ENCODE measurements around the gene SLC7A1.

The SLC7A1 gene

DNA sequence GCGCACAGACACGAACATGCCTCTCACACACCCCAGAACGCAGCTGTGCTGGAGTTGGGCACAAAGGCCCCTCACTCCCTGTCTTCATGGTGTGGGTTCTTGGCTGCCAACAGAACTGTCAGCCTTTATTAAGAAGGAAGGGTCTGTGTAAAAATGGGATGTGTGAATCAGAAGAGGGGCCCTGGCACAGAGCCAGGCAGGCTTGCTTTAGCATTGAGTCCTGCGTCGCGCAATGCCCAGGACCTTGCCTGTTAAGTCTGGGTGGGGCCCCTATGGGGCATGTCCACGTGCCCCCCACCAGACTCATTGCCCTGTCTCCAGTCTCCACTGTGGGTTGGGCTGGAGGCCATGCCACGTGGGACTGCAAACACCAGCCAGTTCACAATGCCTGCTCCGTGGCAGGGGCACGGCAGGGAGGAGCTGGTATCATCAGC, 84.8 kb downstream of the SLC7A1 start:
- no peaks in the 10 kb centered on the region for H3K27me3 ChIP-seq (ENCODE audit: control insufficient read depth in 1 of 2, insufficient read depth in 2 of 2, low read length in 2 of 2)
- H3K4me1 ChIP-seq (ENCODE audit: control insufficient read depth, insufficient read depth, low read length), result peaks cover 36% of the 10 kb centered on the region
- peak overlapping the region; percentile 18 for H3K27ac ChIP-seq (ENCODE audit: low read length)
- no peak overlapping the region for H3K9ac ChIP-seq (ENCODE audit: low read length in 2 of 2)
- H3K36me3 ChIP-seq (ENCODE audit: control insufficient read depth in 2 of 2, insufficient read depth in 2 of 2, low read length in 2 of 2), result peaks cover 0 to 16% of the 10 kb centered on the region in 2 donors
- no peaks in the 10 kb centered on the region for H3K9me3 ChIP-seq (ENCODE audit: control insufficient read depth in 2 of 2, low read length in 2 of 2)
- no peak overlapping the region for H3K4me3 ChIP-seq (ENCODE audit: low read length in 2 of 2)

DNA sequence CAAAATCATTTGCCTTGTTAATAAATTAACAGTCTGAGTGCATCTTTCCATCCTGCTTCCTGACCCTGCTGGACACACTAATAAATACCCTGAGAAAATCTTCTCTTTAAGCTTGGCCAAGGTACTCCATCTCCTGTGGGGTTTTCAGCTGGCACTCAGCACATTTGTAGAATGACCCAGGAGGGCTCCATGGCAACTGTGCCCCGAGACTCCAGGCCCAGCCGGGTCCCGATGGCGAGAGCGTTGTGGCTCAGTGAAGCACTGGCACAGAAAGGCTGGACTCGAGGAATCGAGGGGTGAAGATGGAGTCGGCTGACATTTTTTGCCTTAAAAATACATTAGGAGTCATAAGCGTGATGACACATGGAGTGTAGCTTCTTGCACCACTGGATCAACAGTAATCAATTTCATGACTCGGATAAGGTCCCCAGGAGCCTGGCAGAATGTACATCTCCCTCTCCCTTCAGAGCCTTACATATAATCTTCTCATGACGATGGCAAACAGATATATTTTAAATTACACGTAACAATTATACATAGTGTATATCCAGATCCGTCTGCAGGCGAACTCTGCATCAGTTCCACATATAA, 85.4 kb downstream of the SLC7A1 start:
- Histone ChIP-seq H3K9ac (ENCODE audit: low read length in 2 of 2) (no peak overlapping the region), H3K27me3 (ENCODE audit: control insufficient read depth in 1 of 2, insufficient read depth in 2 of 2, low read length in 2 of 2) (no peaks in the 10 kb centered on the region)

DNA sequence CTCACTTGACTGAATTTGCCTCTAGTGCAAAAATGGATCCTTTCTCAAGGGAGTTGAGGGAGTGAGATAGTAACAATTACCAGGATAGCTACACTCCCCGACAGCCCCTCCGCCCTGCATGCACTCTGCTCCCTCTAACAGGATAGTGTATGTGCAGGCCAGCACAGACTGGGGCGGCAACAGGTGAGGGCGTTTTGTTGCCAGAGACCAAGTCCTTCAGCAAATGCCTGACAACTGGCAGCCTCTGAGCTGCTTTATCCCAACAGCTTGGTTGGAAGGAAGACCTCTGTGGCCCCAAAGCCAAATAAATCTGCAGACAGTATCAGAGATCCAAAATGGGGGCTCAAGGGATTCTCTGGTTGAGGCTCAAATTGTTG, 86.6 kb downstream of the SLC7A1 start:
- Histone ChIP-seq H3K27me3 (ENCODE audit: control insufficient read depth in 1 of 2, insufficient read depth in 2 of 2, low read length in 2 of 2) (no peaks in the 10 kb centered on the region), H3K9me3 (ENCODE audit: control insufficient read depth in 2 of 2, low read length in 2 of 2) (no peaks in the 10 kb centered on the region), H3K9ac (ENCODE audit: low read length in 2 of 2) (no peak overlapping the region), H3K27ac (ENCODE audit: low read length) (peak overlapping the region; percentile 53), H3K4me3 (ENCODE audit: low read length in 2 of 2) (no peak overlapping the region), H3K4me1 (ENCODE audit: control insufficient read depth, insufficient read depth, low read length) (peaks cover 36% of the 10 kb centered on the region), H3K36me3 (ENCODE audit: control insufficient read depth in 2 of 2, insufficient read depth in 2 of 2, low read length in 2 of 2) (peaks cover 0 to 9% of the 10 kb centered on the region in 2 donors)

More for the DNA sequence above, 85.4 kb downstream of the SLC7A1 start:
- H3K4me1 ChIP-seq (ENCODE audit: control insufficient read depth, insufficient read depth, low read length), result peaks cover 36% of the 10 kb centered on the region
- H3K4me3 ChIP-seq (ENCODE audit: low read length in 2 of 2), result no peak overlapping the region
- H3K36me3 ChIP-seq (ENCODE audit: control insufficient read depth in 2 of 2, insufficient read depth in 2 of 2, low read length in 2 of 2), result peaks cover 0 to 10% of the 10 kb centered on the region in 2 donors
- no peaks in the 10 kb centered on the region for H3K9me3 ChIP-seq (ENCODE audit: control insufficient read depth in 2 of 2, low read length in 2 of 2)
- peak overlapping the region; percentile 18 for H3K27ac ChIP-seq (ENCODE audit: low read length)

DNA sequence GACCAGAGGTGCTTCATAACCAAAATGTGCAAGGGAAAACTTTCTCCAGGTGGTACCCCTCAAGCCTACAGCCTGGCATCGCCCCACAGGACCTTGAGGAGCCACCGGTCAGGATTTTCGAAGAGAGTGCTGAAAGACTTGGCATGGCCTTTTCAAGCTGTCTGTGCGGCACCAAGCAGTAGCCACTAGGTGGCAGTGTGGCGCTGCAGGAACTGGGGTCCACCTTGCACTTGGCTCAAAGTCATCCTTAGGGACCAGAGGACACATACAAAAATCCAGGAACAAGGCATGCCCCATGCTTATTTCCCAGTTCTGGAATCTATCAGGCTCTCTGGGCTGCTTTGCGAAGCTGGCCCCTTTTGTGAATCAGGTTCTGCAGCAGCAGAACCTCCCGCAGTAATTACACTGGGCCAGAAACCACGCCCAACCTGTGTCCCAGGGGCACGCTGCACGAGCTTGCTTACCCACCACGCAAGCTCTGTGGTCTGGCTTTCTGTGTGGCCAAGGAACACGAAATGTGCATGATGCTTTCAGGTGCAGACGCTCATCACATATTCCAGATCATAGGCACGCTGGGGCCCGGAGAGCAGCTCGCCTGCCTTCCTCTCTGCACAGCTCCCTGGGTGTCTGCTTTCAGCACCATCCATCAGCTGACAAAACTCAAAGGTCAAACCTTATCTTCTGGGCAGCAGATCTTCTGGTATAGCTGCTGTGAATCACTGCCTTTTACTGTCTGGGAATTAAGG, 87.2 kb downstream of the SLC7A1 start:
- peaks cover 0 to 3% of the 10 kb centered on the region in 2 donors for H3K36me3 ChIP-seq (ENCODE audit: control insufficient read depth in 2 of 2, insufficient read depth in 2 of 2, low read length in 2 of 2)
- H3K4me1 ChIP-seq (ENCODE audit: control insufficient read depth, insufficient read depth, low read length), result peaks cover 36% of the 10 kb centered on the region
- H3K9me3 ChIP-seq (ENCODE audit: control insufficient read depth in 2 of 2, low read length in 2 of 2), result no peaks in the 10 kb centered on the region
- H3K9ac ChIP-seq (ENCODE audit: low read length in 2 of 2), result no peak overlapping the region
- no peaks in the 10 kb centered on the region for H3K27me3 ChIP-seq (ENCODE audit: control insufficient read depth in 1 of 2, insufficient read depth in 2 of 2, low read length in 2 of 2)
- peak overlapping the region in 1 of 2 donors; percentile 47 for H3K4me3 ChIP-seq (ENCODE audit: low read length in 2 of 2)
- H3K27ac ChIP-seq (ENCODE audit: low read length), result peak overlapping the region; percentile 53

DNA sequence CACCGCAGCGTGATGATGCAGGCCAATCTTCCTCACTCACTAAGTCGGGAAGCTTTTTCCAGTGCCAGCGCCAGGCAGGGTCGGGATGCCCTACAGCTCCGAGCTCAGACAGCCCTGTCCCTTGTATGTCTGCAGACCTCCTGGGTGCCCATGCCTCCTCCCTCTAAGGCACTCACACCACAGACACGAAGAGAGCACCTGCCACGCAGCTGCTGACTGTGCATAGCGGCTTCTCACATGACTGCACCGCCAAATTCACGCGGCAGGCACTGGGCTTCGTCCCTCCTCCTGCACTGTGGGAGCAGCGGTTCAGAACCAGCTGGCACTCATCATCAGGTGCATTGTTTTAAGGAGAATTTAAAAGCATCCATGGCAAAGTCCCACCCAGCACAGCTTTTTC, 88.1 kb downstream of the SLC7A1 start:
- Histone ChIP-seq H3K27ac (ENCODE audit: low read length) (peak overlapping the region; percentile 53), H3K27me3 (ENCODE audit: control insufficient read depth in 1 of 2, insufficient read depth in 2 of 2, low read length in 2 of 2) (no peaks in the 10 kb centered on the region), H3K36me3 (ENCODE audit: control insufficient read depth in 2 of 2, insufficient read depth in 2 of 2, low read length in 2 of 2) (peaks cover 0 to 3% of the 10 kb centered on the region in 2 donors), H3K4me3 (ENCODE audit: low read length in 2 of 2) (peak overlapping the region; percentile 28 to 47), H3K4me1 (ENCODE audit: control insufficient read depth, insufficient read depth, low read length) (peaks cover 36% of the 10 kb centered on the region), H3K9ac (ENCODE audit: low read length in 2 of 2) (peak overlapping the region in 1 of 2 donors; percentile 18), H3K9me3 (ENCODE audit: control insufficient read depth in 2 of 2, low read length in 2 of 2) (no peaks in the 10 kb centered on the region)

DNA sequence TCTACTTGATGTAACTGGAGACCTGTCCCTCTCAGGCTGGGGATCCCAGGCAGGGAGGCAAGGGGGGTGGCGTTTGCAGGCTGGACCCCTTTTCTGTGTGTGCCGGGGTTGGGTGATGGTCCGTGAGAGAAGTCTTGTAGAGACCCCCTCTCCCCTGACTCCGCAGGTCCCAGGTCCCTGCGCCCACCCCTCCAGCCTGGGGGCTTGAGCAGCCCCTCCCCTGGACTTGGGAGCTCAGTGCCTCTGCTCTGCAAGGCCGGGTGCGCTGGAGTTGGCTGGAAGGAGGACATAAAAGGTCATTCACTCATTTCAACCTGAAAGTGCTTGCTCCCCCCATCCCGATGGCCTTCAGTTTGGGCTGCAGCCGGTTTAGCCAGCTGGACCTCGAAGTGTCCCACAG, 89.5 kb downstream of the SLC7A1 start:
- no peak overlapping the region for H3K9ac ChIP-seq (ENCODE audit: low read length in 2 of 2)
- H3K36me3 ChIP-seq (ENCODE audit: control insufficient read depth in 2 of 2, insufficient read depth in 2 of 2, low read length in 2 of 2), result peaks cover 0 to 11% of the 10 kb centered on the region in 2 donors
- no peaks in the 10 kb centered on the region for H3K9me3 ChIP-seq (ENCODE audit: control insufficient read depth in 2 of 2, low read length in 2 of 2)
- peaks cover 28% of the 10 kb centered on the region for H3K4me1 ChIP-seq (ENCODE audit: control insufficient read depth, insufficient read depth, low read length)
- H3K4me3 ChIP-seq (ENCODE audit: low read length in 2 of 2), result no peak overlapping the region
- no peak overlapping the region for H3K27ac ChIP-seq (ENCODE audit: low read length)
- no peaks in the 10 kb centered on the region for H3K27me3 ChIP-seq (ENCODE audit: control insufficient read depth in 1 of 2, insufficient read depth in 2 of 2, low read length in 2 of 2)

DNA sequence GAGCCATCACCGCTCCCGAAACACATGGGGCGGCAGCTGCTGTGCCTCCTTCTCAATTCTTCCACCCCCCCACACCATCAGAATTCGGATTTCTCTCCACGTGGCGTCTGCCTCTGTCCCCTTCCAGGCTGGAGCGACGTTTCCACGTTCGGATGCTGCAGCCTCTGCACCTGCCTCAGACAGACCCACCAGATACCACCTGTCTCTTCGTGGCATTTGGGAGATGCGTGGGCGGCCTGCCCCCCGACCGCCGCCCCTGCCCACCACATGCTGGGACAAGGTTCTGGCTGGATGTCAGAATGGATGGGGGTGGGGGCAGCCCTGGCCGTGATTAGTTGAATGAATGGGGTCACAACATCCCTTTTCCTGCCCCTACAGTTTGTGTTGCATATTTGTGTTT, 90.0 kb downstream of the SLC7A1 start:
- peaks cover 0 to 11% of the 10 kb centered on the region in 2 donors for H3K36me3 ChIP-seq (ENCODE audit: control insufficient read depth in 2 of 2, insufficient read depth in 2 of 2, low read length in 2 of 2)
- no peaks in the 10 kb centered on the region for H3K9me3 ChIP-seq (ENCODE audit: control insufficient read depth in 2 of 2, low read length in 2 of 2)
- H3K9ac ChIP-seq (ENCODE audit: low read length in 2 of 2), result no peak overlapping the region
- H3K4me1 ChIP-seq (ENCODE audit: control insufficient read depth, insufficient read depth, low read length), result peaks cover 24% of the 10 kb centered on the region
- H3K4me3 ChIP-seq (ENCODE audit: low read length in 2 of 2), result no peak overlapping the region
- H3K27ac ChIP-seq (ENCODE audit: low read length), result no peak overlapping the region
- H3K27me3 ChIP-seq (ENCODE audit: control insufficient read depth in 1 of 2, insufficient read depth in 2 of 2, low read length in 2 of 2), result no peaks in the 10 kb centered on the region

DNA sequence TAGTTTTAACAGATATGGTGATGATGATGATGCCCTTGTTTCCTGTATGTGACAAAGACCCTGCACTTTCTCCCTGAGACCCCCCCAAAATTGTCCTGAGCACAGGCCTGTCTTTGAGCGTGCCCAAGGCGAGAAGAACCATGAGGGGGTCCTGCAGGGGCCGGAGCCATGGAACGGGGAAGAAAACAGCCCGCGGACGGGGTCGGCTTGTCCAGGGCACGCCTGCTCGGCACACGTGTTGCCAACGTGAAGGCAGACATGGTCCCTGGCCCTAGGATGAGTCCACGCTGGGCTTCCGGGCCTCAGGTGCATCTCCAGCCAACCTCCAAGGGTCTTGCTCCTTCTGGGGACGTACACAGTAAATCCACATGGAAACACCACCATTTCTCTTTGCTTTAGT, 90.8 kb downstream of the SLC7A1 start:
- Histone ChIP-seq H3K36me3 (ENCODE audit: control insufficient read depth in 2 of 2, insufficient read depth in 2 of 2, low read length in 2 of 2) (peaks cover 0 to 13% of the 10 kb centered on the region in 2 donors), H3K4me1 (ENCODE audit: control insufficient read depth, insufficient read depth, low read length) (peaks cover 24% of the 10 kb centered on the region), H3K27ac (ENCODE audit: low read length) (no peak overlapping the region), H3K9ac (ENCODE audit: low read length in 2 of 2) (no peak overlapping the region), H3K4me3 (ENCODE audit: low read length in 2 of 2) (no peak overlapping the region), H3K9me3 (ENCODE audit: control insufficient read depth in 2 of 2, low read length in 2 of 2) (no peaks in the 10 kb centered on the region), H3K27me3 (ENCODE audit: control insufficient read depth in 1 of 2, insufficient read depth in 2 of 2, low read length in 2 of 2) (no peaks in the 10 kb centered on the region)

DNA sequence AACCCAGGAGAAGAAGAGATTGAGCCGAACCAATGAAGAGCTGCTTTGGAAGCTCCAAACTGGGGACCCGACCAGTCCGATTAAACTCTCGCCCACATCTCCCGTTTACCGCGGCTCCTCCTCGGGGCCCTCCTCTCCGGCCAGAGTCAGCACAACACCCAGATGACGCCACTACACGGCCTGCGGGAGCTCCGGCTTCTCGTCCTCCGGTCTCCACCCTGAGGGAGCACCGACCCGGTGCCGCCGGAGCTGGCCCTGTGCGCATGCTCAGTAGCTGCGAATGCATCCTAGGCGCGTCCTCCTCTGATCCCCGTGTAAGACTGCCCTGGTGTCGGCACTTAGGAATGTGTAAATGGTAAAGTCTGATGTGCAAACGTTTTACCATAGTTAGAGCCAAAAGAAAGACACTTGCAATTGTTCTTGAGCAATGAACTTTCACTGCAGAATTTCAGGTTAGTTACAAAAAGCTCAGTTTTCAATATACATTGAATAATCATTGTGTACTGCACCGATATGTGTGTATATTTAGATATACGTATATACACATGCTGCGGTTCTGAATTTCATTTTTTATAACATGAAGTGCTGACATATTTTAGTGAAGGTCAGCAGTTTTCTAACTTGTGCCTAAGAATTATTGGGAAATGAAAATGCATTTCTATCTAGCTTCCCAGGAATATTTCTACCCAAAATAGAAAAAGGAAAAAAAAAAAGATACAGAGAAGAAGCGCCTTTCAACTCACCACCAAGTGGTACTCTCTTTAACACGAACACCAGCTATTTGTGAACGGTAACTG, 92.2 kb downstream of the SLC7A1 start:
- Histone ChIP-seq H3K36me3 (ENCODE audit: control insufficient read depth in 2 of 2, insufficient read depth in 2 of 2, low read length in 2 of 2) (peaks cover 0 to 18% of the 10 kb centered on the region in 2 donors), H3K9ac (ENCODE audit: low read length in 2 of 2) (no peak overlapping the region), H3K27ac (ENCODE audit: low read length) (no peak overlapping the region), H3K9me3 (ENCODE audit: control insufficient read depth in 2 of 2, low read length in 2 of 2) (no peaks in the 10 kb centered on the region), H3K27me3 (ENCODE audit: control insufficient read depth in 1 of 2, insufficient read depth in 2 of 2, low read length in 2 of 2) (no peaks in the 10 kb centered on the region), H3K4me1 (ENCODE audit: control insufficient read depth, insufficient read depth, low read length) (peaks cover 14% of the 10 kb centered on the region), H3K4me3 (ENCODE audit: low read length in 2 of 2) (peak overlapping the region in 1 of 2 donors; percentile 3)

DNA sequence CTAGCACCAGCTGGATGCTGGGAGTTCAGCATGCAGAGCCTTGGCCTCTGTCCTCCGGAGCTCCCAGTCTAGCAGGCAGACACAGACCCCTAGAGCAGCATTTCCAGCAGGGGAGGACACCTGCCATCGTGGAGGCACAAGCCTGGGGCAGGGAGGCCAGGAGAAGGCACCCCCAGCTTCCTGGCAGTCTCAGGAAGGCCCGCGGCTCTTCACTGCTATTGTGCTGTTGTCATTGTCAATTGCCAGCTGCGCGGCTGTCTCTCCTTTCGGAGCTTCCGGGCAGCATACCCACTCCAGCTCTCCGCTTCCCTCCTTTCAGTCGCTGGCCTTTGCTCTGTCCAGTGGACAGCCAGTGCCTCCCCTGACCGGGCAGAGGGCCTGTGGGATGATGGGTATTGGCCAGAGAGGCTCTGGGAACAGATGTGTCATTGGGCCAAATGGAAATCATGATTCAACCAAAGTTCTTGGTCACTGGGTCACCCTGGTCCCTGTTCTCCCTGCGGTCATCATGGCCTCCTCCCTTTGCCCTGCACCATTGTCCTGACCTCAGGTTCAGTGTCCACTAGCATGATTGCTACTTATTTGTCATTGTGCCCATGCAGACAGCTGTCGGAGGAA, 93.0 kb downstream of the SLC7A1 start:
- H3K9me3 ChIP-seq (ENCODE audit: control insufficient read depth in 2 of 2, low read length in 2 of 2), result no peaks in the 10 kb centered on the region
- H3K4me3 ChIP-seq (ENCODE audit: low read length in 2 of 2), result no peak overlapping the region
- H3K36me3 ChIP-seq (ENCODE audit: control insufficient read depth in 2 of 2, insufficient read depth in 2 of 2, low read length in 2 of 2), result peaks cover 0 to 18% of the 10 kb centered on the region in 2 donors
- no peak overlapping the region for H3K9ac ChIP-seq (ENCODE audit: low read length in 2 of 2)
- H3K27ac ChIP-seq (ENCODE audit: low read length), result no peak overlapping the region
- no peaks in the 10 kb centered on the region for H3K27me3 ChIP-seq (ENCODE audit: control insufficient read depth in 1 of 2, insufficient read depth in 2 of 2, low read length in 2 of 2)
- H3K4me1 ChIP-seq (ENCODE audit: control insufficient read depth, insufficient read depth, low read length), result peaks cover 6% of the 10 kb centered on the region

All from stomach smooth muscle (tissue), 2 donors.